ENCODE data around the gene MAN1B1.
A peak's percentile ranks its signal among the peaks of the same experiment; 100 is the strongest.

MAN1B1 gene

DNA sequence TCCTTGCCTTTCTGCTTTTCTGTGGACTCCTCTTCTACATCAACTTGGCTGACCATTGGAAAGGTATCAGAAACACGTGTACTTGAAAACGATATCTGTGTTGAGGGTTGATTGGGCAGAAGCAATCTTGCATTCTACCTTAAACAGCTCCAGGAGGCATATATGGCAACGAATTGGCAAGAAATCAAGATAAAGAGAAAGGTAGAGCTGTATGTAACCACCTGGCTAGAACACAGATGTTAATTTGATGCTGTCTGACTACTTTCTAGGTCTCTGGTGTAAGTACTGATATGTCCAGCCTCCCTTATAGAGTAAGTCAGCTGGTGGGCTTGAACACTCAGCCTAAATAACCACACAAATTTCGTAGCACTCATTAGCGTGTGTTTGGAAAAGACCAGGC, 1.3 kb downstream of the MAN1B1 start:
- no peak for DNase-seq

DNA sequence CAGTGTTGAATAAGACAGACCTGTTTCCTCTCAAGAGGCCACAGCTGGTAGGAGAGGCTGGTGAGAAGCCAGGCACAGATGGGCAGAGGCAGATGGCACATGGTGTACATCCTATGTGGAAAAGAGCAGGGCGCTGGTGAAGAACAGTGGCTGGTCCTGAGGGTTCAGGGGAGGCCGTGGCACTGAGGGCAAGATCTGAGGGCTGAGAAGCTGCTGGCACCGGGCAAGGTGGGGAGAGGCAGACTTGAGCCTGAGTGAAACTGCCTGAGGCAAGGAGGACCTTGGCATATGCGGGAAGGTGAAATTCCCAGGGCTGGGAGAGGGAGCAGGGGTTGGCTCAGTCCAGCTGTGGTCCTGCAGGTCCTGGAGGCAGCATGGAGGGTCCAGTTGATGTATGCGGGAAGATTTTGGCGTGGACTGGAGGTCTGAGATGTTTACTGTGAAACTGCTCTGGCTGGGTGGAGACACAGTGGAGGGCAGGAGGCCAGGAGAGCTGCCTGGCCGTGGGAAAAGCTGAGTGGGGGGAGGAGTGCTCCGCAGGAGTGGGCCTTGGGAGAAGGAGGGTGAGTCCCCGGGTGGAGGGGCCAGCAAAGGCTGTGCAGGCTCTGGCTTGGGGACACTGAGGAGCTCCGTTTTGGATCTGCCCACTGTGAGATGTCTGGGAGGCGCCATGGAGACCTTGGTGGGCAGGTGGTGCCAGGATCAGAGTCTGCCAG, 2.6 kb downstream of the MAN1B1 start:
- peak; percentile 19 for DNase-seq

DNA sequence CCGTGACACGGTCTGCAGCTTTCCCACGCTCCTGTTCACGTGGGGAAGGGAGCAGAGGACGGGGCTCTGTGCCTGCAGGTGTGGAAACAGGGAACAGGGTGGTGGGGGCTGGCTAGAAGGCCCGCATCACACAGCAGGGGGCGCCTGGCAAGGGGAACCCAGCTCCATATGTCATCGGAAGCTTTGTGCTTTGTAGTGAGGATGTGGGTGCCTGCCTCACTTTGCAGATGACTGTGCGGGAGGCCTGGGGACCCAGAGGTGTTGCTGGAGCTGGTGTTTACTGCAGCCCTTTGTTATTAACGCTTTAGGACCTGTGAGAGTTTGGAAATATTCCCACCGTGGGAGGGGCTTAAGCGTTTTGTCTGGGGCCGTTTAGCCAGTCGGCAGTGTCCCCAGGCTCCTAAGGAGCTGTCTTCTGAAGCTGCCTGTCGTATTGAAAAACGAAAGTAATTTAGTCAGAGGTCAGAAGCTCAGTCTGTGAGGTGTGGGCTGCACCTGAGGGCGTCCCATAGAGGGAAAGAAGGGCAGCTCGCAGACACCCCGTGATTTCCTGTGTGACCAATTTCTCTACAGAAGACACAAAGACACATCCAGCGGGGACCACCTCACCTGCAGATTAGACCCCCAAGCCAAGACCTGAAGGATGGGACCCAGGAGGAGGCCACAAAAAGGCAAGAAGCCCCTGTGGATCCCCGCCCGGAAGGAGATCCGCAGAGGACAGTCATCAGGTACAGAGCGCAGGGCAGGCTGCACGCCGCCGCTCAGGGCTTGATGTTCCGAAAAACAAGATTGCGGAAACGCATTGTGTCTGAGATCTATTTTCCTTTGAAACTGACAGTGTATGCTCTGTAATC, 9.1 kb downstream of the MAN1B1 start:
- no peak for DNase-seq

DNA sequence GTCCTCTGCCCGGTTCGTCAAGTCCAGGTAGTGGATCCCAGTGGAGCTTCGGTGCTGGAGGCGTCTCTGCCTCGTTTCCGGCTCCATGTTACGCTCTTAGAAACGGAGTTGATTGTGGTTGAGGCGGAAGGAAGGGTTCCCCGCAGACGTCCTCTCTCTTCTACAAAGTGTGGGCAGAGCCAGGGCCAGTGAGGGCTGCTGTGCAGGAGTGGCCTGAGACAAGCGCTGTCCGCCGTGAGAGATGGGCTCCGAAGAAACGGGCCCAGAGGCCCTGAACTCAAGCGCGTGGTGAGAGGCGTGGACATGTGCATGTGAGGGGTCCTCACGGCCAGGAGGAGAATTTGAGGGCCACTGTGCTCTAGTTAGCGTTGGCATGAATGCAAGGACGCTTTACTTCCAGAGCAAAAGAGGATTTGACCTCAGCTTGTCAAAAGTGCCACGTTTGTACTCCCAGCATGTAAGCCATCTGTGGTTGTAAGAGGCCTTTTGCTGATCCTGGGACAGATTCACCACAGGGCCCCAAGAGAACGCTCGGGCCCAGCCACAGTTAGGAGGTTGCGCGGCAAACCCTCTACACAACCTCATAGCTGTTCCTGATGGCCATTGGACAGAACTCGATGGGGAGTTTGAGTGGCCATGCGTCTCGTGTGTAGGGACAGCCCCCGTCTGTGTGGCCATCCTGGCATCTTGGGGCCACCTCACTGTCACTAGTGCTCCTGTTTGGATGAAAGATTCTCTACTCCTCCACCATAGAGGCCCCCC, 10.2 kb downstream of the MAN1B1 start:
- no peak for DNase-seq

DNA sequence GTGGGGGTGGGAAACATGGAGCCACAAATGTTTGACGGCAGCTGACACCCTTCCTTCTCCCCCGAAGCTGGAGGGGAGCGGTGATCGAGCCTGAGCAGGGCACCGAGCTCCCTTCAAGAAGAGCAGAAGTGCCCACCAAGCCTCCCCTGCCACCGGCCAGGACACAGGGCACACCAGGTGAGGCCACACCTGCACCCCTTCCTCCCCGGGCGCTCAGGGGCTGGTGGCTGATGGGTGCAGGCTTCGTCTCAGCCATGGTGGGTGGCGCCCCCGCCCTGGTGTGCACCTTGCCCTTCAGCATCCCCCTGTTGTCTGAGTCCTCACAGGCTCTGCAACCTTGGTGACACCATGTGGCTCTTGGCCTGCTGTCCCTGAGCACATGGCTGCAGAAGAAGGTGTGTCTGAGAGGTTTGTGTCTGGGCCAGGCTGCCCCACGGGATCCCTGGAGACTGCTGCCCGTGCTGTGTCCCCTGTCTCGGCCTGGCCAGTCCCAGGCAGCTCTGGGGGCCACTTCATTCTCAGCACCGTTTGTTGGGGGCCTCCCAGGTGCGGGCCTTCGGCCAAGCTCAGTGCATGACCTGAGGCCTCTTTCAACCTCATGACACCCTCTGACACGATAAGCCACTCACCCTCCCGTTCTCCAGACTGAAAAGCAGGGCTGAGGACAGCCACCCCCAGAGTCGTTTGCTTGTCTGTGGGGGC, 11.1 kb downstream of the MAN1B1 start:
- no peak for DNase-seq

DNA sequence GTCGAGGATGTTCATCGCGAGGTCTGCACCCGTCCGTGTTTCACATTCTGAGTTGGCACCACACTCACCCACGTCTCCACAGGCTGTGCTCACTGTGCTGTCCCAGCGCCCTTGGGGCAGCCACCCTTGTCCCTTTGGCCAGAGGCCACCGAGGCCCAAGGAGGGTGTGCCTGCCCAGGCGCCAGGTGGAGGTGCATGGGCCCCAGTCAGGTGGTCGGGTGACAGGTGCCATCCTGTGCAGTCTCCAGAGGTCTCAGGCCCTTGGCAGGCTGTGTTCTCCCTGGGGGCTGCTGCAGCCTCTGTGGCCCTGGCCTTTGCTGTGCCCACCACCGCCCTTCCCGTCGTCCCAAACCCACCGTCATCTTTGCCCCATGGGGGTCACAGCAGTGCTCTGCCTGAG, 12.4 kb downstream of the MAN1B1 start:
- no peak for DNase-seq

DNA sequence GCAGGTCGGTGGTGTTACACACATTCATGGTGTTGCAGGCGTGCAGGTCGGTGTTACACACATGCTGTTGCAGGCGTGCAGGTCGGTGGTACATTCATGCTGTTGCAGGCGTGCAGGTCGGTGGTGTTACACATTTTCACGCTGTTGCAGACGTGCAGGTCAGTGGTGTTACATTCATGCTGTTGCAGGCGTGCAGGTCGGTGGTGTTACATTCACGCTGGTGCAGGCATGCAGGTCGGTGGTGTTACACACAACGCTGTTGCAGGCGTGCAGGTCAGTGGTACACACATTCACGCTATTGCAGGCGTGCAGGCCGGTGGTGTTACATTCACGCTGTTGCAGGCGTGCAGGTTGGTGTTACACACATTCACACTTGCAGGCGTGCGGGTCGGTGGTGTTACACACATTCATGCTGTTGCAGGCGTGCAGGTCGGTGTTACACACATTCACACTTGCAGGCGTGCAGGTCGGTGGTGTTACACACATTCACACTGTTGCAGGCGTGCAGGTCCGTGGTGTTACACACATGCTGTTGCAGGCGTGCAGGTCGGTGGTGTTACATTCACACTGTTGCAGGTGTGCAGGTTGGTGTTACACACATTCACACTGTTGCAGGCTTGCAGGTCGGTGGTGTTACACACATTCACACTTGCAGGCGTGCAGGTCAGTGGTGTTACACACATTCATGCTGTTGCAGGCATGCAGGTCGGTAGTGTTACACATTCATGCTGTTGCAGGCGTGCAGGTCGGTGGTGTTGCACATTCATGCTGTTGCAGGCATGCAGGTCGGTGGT, 16.6 kb downstream of the MAN1B1 start:
- DNase-seq: no peak

DNA sequence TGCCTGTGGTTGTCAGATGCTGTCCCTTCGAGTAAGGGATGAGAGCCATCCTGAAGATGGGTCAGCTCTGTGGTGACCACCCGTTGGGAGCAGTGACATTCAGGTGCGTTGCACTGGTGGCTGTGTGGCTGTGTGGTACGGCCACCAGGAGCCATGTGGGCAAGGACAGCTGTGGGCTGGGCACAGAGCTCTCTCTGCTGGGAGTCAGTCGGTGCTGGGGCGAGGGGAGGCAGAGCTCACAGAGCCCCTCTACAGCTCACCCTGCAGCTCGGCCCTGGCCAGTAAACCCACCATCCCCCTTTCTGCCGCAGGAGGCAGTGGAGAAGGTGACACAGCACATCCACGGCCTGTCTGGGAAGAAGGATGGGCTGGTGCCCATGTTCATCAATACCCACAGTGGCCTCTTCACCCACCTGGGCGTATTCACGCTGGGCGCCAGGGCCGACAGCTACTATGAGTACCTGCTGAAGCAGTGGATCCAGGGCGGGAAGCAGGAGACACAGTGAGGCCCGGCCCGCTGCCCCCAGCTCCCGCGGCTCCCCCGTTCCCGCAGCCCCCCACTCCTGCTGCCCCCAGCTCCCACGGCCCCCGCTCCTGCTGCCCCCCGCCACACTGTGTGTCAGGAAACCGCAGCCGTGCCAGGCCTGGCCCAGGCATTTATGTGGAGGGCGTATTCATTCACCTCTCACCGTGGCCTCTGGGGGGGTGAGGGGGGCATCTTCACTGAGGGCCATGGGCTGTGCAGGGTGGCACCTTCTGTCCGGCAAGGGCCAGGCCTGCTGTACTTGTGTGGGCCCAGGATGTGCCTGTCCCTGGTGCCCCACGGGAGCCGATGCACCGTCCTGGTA, 19.3 kb downstream of the MAN1B1 start:
- DNase-seq: no peak

DNA sequence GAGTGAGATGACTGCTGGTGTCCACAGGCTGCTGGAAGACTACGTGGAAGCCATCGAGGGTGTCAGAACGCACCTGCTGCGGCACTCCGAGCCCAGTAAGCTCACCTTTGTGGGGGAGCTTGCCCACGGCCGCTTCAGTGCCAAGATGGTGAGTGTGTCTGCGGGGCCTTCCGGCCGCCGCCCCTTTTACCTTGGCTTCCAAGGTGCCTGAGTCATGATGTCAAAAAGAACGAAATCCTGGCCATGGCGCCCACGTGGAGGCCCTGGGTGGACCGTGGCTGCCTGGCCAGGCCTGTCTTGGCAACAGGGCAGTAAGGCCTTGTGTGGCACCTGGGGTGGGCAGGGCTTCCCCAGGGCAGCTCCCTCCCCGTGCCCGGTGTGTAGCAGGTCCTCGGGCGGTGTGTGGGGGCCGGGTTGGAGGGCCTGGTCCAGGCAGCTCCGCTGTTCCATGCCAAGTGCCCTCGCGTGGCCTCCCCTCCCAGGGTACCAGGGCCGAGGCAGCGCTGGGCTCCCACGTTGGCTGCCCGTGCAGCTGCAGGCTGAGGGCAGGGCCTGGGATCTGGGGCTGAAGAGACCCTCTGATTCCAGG, 20.0 kb downstream of the MAN1B1 start:
- DNase-seq: no peak

DNA sequence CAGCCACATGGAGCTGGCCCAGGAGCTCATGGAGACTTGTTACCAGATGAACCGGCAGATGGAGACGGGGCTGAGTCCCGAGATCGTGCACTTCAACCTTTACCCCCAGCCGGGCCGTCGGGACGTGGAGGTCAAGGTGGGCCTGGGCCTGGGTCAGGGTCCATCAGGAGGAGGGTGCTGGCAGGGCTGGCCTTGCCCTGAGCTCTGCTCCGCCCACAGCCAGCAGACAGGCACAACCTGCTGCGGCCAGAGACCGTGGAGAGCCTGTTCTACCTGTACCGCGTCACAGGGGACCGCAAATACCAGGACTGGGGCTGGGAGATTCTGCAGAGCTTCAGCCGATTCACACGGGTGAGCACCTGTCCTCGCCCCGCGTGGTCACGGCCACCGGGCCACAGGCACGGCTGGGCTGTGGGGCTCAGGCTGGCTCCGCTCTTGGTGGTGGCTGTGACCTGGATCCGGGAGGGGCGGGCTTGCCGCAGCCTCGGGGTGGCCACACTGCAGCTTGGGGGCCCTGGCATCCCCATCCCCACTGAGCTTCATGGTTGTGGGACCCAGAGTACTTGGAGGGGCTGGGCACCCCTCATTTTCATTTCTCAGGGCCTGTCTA, 20.6 kb downstream of the MAN1B1 start:
- no peak for DNase-seq

DNA sequence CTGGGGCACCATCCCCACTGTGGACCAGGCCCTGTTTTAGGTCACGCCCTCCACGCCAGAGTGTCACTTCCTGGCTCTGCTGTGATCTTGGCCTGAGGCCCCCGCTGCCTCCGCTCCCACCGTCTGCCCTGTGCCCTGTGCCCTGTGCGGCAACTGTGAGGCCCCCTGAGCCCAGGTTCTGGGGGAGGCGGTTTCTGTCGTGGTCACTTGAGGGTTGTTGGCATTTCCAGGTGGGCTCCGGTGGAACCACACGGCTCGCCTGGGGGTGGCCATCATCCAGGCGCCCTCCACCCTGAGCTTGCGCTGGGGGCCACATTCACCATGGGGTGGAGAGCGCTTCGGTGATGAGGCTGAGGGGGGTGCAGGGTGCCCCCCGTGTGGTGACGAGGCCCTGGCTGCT, 21.2 kb downstream of the MAN1B1 start:
- no peak for DNase-seq

DNA sequence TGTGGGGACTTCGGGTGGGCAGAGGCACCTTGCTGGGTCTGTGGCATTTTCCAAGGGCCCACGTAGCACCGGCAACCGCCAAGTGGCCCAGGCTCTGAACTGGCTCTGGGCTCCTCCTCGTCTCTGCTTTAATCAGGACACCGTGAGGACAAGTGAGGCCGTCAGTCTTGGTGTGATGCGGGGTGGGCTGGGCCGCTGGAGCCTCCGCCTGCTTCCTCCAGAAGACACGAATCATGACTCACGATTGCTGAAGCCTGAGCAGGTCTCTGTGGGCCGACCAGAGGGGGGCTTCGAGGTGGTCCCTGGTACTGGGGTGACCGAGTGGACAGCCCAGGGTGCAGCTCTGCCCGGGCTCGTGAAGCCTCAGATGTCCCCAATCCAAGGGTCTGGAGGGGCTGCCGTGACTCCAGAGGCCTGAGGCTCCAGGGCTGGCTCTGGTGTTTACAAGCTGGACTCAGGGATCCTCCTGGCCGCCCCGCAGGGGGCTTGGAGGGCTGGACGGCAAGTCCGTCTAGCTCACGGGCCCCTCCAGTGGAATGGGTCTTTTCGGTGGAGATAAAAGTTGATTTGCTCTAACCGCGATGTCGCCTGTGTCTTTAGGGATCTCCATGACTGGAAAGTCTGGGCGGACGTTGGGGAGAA, 21.9 kb downstream of the MAN1B1 start:
- no peak for DNase-seq

DNA sequence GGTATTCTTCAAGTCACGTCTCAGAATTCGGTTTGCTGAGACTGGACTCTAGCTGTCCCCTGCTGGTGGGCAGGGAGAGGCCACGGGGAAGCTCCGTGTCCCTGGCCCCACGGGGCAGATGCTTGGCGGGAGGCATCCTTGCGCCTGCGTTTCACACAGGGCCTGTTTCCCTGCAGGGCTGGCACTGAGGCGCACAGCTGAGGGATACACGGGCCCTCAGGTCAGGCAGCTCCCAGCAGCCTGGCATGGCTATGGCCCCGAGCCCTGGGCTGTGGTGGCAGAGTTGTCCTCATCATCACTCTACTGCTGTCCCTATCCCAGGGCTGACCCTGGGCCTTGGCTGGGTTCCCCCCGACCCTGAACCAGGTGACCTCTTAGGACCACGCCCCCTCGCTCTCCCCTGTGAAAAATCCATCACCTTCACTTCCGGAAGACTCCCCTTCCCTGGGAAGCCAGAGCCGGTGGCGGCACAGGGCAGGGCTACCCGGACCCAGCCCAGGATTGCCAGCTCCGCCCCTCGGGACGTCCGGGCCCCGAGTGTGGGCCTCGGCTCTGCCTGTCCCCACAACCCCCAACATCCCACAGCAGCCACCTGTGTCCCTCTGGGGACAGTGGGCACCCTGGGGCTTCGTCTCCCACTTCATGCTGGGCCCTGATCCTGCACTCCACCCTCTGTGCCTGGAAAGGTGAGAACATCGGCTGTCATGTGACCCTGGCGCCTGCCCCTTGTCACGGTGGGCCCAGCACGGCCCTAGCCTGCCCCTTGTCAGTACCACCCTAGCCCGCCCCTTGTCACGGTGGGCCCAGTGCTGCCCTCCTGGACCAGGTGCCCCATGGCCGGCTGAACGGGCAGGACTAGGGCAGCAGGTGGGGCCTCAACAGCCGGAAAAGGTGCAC, 22.7 kb downstream of the MAN1B1 start:
- no peak for DNase-seq

DNA sequence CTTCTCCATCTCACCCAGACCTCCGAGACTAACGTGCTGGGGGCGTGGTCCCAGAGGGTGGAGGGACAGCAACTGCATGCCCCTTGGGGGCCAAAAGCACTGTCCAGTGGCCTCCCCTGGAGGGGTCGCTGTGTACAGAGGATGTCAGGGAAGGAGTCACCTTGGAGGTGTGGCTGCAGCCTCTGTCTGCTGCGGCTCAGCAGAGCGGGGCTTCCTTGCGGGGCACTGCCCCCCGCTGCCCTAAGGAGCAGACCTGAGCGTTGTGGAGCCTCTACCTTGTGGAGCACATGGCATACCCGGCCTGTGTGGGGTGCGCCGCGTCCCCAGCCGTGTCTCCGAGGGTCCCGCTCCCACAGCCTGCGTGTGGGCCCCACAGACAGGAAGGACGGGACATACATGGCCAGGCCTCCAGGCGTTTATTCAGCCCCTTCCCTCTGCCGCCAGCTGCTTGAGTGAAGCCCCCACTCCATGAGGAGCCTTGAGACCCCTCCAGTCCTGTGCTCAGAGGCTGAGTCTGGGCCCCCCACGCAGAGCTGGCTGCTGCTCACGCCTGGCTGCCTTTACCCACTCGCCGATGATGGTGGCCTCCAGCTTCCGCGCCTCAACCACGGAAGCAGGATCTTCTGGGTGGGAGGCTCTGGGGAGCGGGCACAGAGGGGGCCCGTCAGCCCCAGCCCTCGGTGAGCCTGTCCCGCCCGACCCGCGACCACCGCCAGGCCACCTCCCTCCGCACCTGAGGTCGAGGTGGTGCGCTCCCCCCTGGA, 23.5 kb downstream of the MAN1B1 start:
- DNase-seq: no peak

DNA sequence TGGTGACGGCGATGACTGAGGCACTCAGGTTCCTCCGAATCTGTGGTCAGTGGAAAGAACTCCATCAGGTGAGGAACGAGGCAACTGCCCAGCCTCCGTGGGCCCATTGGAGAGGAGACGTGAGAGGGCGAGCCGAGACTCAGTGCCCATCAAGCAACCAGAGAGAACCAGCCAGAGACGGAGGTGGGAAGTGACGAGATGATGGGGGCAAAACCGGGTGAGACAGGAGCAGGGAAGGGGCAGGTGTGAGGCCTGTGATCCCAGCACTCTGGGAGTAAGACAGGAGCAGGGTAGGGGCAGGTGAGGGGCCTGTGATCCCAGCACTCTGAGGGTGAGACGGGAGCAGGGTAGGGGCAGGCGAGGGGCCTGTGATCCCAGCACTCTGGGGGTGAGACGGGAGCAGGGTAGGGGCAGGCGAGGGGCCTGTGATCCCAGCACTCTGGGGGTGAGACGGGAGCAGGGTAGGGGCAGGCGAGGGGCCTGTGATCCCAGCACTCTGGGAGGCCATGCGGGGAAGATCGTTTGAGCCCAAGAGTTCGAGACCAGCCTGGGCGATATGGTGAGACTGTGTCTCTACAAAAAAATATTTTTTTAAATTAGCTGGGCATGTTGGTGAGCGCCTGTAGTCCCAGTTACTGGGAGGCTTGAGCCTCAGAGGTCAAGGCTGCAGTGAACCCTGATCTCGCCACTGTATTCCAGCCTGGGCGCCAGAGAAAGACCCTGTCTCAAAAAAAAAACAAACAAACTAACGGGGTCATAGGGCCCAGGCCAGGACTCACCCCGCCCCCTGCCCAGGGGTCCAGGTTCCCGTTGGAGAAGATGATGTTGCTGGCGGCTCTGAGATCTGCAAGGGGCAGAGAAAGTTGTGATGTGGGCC, 24.4 kb downstream of the MAN1B1 start:
- DNase-seq: no peak

DNA sequence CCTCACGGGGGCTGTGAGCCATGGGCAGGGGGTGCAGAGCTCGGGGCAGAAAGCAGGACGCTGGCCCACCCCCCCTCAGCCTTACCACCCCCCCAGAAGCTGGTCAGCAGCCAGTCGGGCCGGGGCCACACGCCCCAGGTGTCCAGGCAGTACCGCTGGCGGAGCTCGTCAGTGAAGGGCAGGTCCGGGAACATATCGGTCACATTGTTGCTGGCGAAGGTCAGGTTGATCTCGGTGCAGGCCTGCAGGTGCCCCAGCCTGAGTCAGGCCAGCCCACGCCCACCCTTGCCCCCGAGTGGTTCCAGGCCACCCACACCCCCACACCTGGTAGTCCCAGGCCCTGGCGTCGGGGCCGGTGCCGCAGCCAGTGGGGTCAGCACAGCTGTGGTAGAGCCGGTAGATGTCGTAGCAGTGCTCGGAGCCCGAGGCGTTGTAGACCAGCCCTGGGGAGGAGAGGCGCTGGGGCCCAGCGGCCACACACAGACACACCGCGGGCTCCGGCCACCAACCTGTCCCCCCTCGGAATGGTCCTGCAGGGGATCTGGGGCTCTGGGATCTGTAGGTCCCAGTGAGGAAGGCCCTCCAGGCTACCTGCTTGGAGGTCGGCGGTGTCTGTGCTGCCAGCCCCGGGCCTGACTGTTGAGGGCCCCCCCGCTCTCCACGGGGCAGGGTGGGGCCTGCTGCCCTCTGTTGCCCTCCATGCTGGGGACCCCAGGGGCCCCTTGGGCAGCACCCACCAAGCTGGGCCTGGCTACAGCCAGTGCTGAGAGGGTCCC, 25.2 kb downstream of the MAN1B1 start:
- no peak for DNase-seq
